WI38 (cell line): ENCODE data around the gene SEPTIN12.

Source experiments
- H3K4me3 ChIP-seq: 2 replicates; pipeline ENCODE4 v1.5.1; 2011; ENCODE audit warnings: low read depth, mild to moderate bottlenecking, control low read depth, low read length
- CTCF ChIP-seq: IDR thresholded peaks from 2 replicates; pipeline ENCODE4 v1.5.1; 2012; ENCODE audit warnings: low read depth, mild to moderate bottlenecking, control low read depth, low read length

The SEPTIN12 gene

GRCh38 chr16:4787627-4788482 is at the start of gene SEPTIN12:
Gene SEPTIN12 (minus strand): TSS chr16:4788345. CDS start chr16:4787645, 700 bp downstream.
- no peak for TF ChIP-seq CTCF
- H3K4me3 ChIP-seq: no peak within 1 kb of the TSS

- H3K4me3 ChIP-seq: no peak overlapping the region
- TF ChIP-seq CTCF: no peak
Observed at GRCh38 chr16:4836727-4837126, 48.6 kb upstream of the SEPTIN12 start.

GRCh38 chr16:4833584-4833983 is 45.4 kb upstream of the SEPTIN12 start:
- no peak overlapping the region for H3K4me3 ChIP-seq
- no peak for TF ChIP-seq CTCF

DNA sequence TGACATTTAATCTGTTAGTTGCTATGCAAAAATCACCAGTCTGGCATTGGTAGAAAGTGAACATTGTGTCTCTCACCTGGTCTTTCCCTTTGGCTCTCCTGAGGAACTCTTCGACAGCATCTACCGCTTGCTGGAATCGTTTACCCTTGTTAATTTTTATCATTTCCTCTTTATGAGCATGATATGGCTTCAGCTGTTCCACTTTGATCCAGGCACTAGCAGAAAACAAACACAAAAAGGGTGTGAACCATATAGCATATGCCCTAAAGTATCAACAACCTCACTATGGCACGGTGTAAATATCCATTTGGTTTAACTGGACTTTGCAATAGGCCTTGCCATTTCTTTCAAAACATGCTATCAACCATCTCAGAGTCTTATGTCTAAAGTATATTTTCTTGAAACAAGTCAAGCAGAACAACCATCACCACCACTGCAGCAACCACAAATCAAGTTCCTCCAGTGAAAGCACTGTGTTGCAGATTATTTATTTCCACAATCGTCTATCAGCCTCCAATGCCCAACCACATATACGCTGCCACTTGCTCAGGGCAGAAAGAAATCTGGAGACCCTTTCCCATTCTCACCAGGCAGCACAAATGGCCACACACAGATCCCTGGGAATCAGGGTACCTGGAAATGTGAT is 44.7 kb upstream of the SEPTIN12 start:
- H3K4me3 ChIP-seq: no peak overlapping the region
- no peak for TF ChIP-seq CTCF

GRCh38 chr16:4831616-4832015 is 43.5 kb upstream of the SEPTIN12 start:
- no peak overlapping the region for H3K4me3 ChIP-seq
- no peak for TF ChIP-seq CTCF

- TF ChIP-seq CTCF: no peak
- no peak overlapping the region for H3K4me3 ChIP-seq
Observed at GRCh38 chr16:4830408-4830807, 42.3 kb upstream of the SEPTIN12 start.
